PC-3 (cell line): ENCODE measurements around the gene TGFB1. TPM values are rescaled to one million over a fixed set of nuclear protein-coding genes. Genes with fewer than 3 reads are reported as not detected.

Experiments used
- ATAC-seq: fragments of 200-7000 bp; cut with Tn5 transposase; 2 replicates; pipeline ENCODE4 v1.9.1; 2020; ENCODE audit warnings: mild to moderate bottlenecking, moderate library complexity
- BruUV-seq: library from RNA; stranded (reverse); fragments of 400-500 nt; replicated peaks from 2 replicates; lab custom pipeline; 2021; lab: Mats Ljungman, UMichigan
- CTCF ChIA-PET: fragments of 300-600 bp; sonication (Branson Sonifier 250); formaldehyde crosslinking; loops from one replicate; lab custom pipeline; 2022; ENCODE audit warnings: antibody characterized with exemption; lab: Charles Lee
- POLR2A ChIA-PET: fragments of 300-600 bp; sonication (Branson Sonifier 250); formaldehyde crosslinking; loops from one replicate; lab custom pipeline; 2022; ENCODE audit warnings: antibody characterized with exemption; ENCODE audit not compliant: unreplicated experiment; lab: Charles Lee
- DNase-seq: peaks from one replicate; pipeline ENCODE4 v3.0.0-alpha.2; 2015
- H2AFZ ChIP-seq: fragments of 300-600 bp; sonication (generic); 2 replicates; pipeline ENCODE4 v1.6.0; 2016; ENCODE audit warnings: antibody characterized with exemption, low read length
- H3F3A ChIP-seq: fragments of 300-600 bp; sonication (generic); one replicate; pipeline ENCODE4 v1.6.0; 2017; ENCODE audit warnings: antibody characterized with exemption, low read length, control low read depth, mild to moderate bottlenecking; ENCODE audit not compliant: unreplicated experiment
- H3K27ac ChIP-seq: fragments of 300-600 bp; sonication (generic); 2 replicates; pipeline ENCODE4 v1.5.1; 2016; ENCODE audit warnings: mild to moderate bottlenecking, low read length
- H3K27me3 ChIP-seq: fragments of 300-600 bp; sonication (generic); 2 replicates; pipeline ENCODE4 v1.6.1; 2016; ENCODE audit warnings: low read length, mixed read lengths
- H3K36me3 ChIP-seq: fragments of 300-600 bp; sonication (generic); 2 replicates; pipeline ENCODE4 v1.6.1; 2016; ENCODE audit warnings: low read depth, mixed run types, low read length, mixed read lengths
- H3K4me1 ChIP-seq: fragments of 300-600 bp; sonication (generic); 2 replicates; pipeline ENCODE4 v1.5.1; 2016; ENCODE audit warnings: low read length; ENCODE audit not compliant: insufficient read depth
- H3K4me2 ChIP-seq: fragments of 300-600 bp; sonication (generic); 2 replicates; pipeline ENCODE4 v1.6.0; 2016; ENCODE audit warnings: low read length
- H3K4me3 ChIP-seq: fragments of 300-600 bp; sonication (generic); 2 replicates; pipeline ENCODE4 v1.5.1; 2016; ENCODE audit warnings: mild to moderate bottlenecking, low read length, mixed read lengths
- H3K79me2 ChIP-seq: fragments of 300-600 bp; sonication (generic); 2 replicates; pipeline ENCODE4 v1.6.1; 2017; ENCODE audit warnings: low read length, mixed read lengths
- H3K9ac ChIP-seq: fragments of 300-600 bp; sonication (generic); 2 replicates; pipeline ENCODE4 v1.6.0; 2016; ENCODE audit warnings: mild to moderate bottlenecking, low read length
- H3K9me2 ChIP-seq: fragments of 300-600 bp; sonication (generic); replicated peaks from 2 replicates; pipeline ENCODE4 v1.6.1; 2016; ENCODE audit warnings: mixed run types, low read length, mixed read lengths
- H3K9me3 ChIP-seq: fragments of 300-600 bp; sonication (generic); 2 replicates; pipeline ENCODE4 v1.6.1; 2016; ENCODE audit warnings: low read length, mixed read lengths
- H4K20me1 ChIP-seq: fragments of 300-600 bp; sonication (generic); 2 replicates; pipeline ENCODE4 v1.6.1; 2016; ENCODE audit warnings: low read length, mixed read lengths
- CTCF ChIP-seq: fragments of 300-600 bp; sonication (generic); conservative IDR thresholded peaks from 2 replicates; pipeline ENCODE4 v1.5.1; 2017; ENCODE audit warnings: antibody characterized with exemption, low read depth, mild to moderate bottlenecking, low read length
- EZH2 ChIP-seq: fragments of 300-600 bp; sonication (generic); IDR thresholded peaks from one replicate; pipeline ENCODE4 v1.6.1; 2017; ENCODE audit warnings: antibody characterized with exemption, mild to moderate bottlenecking, low read length; ENCODE audit not compliant: unreplicated experiment
- EZH2phosphoT487 ChIP-seq: fragments of 300-600 bp; sonication (generic); IDR thresholded peaks from 2 replicates; pipeline ENCODE4 v1.6.1; 2018; ENCODE audit warnings: mild to moderate bottlenecking, antibody characterized with exemption, low read length, borderline replicate concordance
- intact Hi-C: fragments of 100-400 bp; cut with micrococcal nuclease; formaldehyde crosslinking; loops from 2 replicates; pipeline ENCODE4 v1.9.0; 2023
- total RNA-seq: library from RNA; depleted of rRNA; stranded (reverse); fragments of >200 nt; gene quantifications from 2 replicates; pipeline ENCODE4 v1.2.3, GENCODE V29; 2014

The TGFB1 gene
- total RNA-seq, 1 experiment from 2014 or later, result 16.4 TPM

GRCh38 chr19:41297628-41298347, 55.9 kb downstream of the TGFB1 start:
- Histone ChIP-seq H3K9me3 (no peaks in the 10 kb centered on the region), H3K27me3 (no peaks in the 10 kb centered on the region), H4K20me1 (no peaks in the 10 kb centered on the region), H3K9ac (no peak overlapping the region), H3K4me1 (no peaks in the 10 kb centered on the region), H3F3A (no peaks in the 10 kb centered on the region), H2AFZ (no peak overlapping the region), H3K79me2 (no peaks in the 10 kb centered on the region), H3K36me3 (peaks cover 80% of the 10 kb centered on the region), H3K27ac (no peak overlapping the region), H3K4me2 (no peak overlapping the region), H3K9me2 (no peaks in the 10 kb centered on the region), H3K4me3 (no peak overlapping the region)
- intact Hi-C loops, result no loop called here
- no peak for ATAC-seq
- no peak for TF ChIP-seq EZH2phosphoT487
- no peak for TF ChIP-seq CTCF
- no peak for TF ChIP-seq EZH2
- BruUV-seq, result no TSS peak
- POLR2A ChIA-PET, result interaction anchor here (0.6 kb wide), 1 partner anchor 66 kb away, joined by 3 read pairs; no protein-coding TSS in a partner anchor
- CTCF ChIA-PET, result no interaction called here
- DNase-seq, result no peak

DNA sequence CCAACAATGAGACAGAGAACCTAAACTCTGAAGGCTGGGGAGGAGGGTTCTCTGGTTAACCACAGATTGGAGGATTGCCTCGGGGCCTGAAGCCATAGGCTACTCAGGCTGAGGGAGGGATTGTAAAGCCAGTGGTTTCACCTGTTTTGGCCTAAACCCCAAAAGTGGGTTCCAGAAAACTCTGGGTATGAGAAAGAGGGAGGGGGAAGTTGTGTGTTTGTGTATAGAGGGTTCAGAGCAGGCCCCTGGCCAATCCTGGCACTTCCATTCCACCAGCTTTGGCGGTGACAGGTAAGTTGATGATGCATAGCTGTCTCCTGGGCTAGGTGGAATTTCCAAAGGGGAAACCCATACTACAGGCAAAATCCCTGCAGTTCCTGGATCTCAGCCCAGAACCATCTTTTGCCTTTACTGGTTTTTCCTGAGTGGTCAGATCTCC, 57.3 kb downstream of the TGFB1 start:
- Histone ChIP-seq H3K4me3 (no peak overlapping the region), H3K27ac (peak overlapping the region; percentile 17; the same call in 1 of the 2 replicates), H3K9ac (no peak overlapping the region), H3K4me1 (no peaks in the 10 kb centered on the region), H3K4me2 (no peak overlapping the region), H3F3A (no peaks in the 10 kb centered on the region), H3K27me3 (no peaks in the 10 kb centered on the region), H2AFZ (no peak overlapping the region), H3K9me3 (no peaks in the 10 kb centered on the region), H3K36me3 (peaks cover 81% of the 10 kb centered on the region), H3K79me2 (no peaks in the 10 kb centered on the region), H4K20me1 (no peaks in the 10 kb centered on the region), H3K9me2 (no peaks in the 10 kb centered on the region)
- ChIA-PET CTCF (no interaction called here), POLR2A (no interaction called here)
- ATAC-seq, result peak; percentile 29
- BruUV-seq, result no TSS peak
- TF ChIP-seq EZH2phosphoT487, result no peak
- no peak for TF ChIP-seq CTCF
- no peak for TF ChIP-seq EZH2
- intact Hi-C loops, result no loop called here
- DNase-seq, result peak; percentile 60

DNA sequence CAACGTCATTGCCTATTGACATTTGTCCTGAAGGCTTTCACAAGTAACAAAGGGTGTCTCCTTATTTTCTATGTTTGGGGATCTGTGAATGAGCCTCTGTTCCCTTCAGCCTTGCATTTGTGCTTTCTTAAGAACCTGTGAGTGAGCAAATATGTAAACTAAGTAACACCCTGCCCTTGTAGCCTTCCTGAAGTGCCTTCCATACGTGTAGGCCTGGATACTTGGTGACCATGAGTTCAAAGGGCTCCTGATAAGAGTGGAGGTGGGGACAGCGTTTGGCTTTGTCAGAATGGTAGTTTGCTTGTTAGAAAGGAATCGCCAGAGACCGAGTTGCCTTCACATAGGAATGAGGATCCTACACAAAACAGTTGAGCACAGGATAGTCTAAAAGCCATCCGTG, 58.2 kb downstream of the TGFB1 start:
- H3K27me3 ChIP-seq, result no peaks in the 10 kb centered on the region
- no peak overlapping the region for H3K27ac ChIP-seq
- no peaks in the 10 kb centered on the region for H3K9me2 ChIP-seq
- TF ChIP-seq CTCF, result no peak
- TF ChIP-seq EZH2phosphoT487, result no peak
- TF ChIP-seq EZH2, result no peak
- no peak overlapping the region for H3K4me2 ChIP-seq
- H3K9me3 ChIP-seq, result no peaks in the 10 kb centered on the region
- ChIA-PET CTCF (no interaction called here), POLR2A (no interaction called here)
- H3K4me3 ChIP-seq, result no peak overlapping the region
- intact Hi-C loops, result no loop called here
- DNase-seq (no peak), ATAC-seq (no peak)
- no peaks in the 10 kb centered on the region for H3K79me2 ChIP-seq
- no TSS peak for BruUV-seq
- no peak overlapping the region for H3K9ac ChIP-seq
- H3F3A ChIP-seq, result no peaks in the 10 kb centered on the region
- no peaks in the 10 kb centered on the region for H3K4me1 ChIP-seq
- no peaks in the 10 kb centered on the region for H4K20me1 ChIP-seq
- no peak overlapping the region for H2AFZ ChIP-seq
- peaks cover 76% of the 10 kb centered on the region for H3K36me3 ChIP-seq
